ENCODE data around the gene SDR42E2.
"Not testable (repeated sequence)": the region's sequence is repeated elsewhere in the genome, so short reads cannot be mapped to it uniquely, and the experiment has no call there.

Gene SDR42E2

GRCh38 chr16:22163806-22164205, 1.5 kb downstream of the SDR42E2 start:
- no peak for DNase-seq

GRCh38 chr16:22164482-22164881, 2.2 kb downstream of the SDR42E2 start:
- DNase-seq = no peak

- DNase-seq = no peak
Observed at GRCh38 chr16:22165508-22166285, 3.4 kb downstream of the SDR42E2 start.

- no peak for DNase-seq
Observed at GRCh38 chr16:22171953-22172352, 9.6 kb downstream of the SDR42E2 start.

GRCh38 chr16:22172642-22173041, 10.3 kb downstream of the SDR42E2 start:
- not testable (repeated sequence) for DNase-seq

GRCh38 chr16:22174642-22175041, 12.3 kb downstream of the SDR42E2 start:
- no peak for DNase-seq

GRCh38 chr16:22177968-22178930, 15.9 kb downstream of the SDR42E2 start:
- no peak for DNase-seq

GRCh38 chr16:22181426-22181825, 19.1 kb downstream of the SDR42E2 start:
- DNase-seq = no peak

GRCh38 chr16:22181843-22182242, 19.5 kb downstream of the SDR42E2 start:
- no peak for DNase-seq

- DNase-seq = no peak
Observed at GRCh38 chr16:22183335-22183734, 21.0 kb downstream of the SDR42E2 start.

GRCh38 chr16:22183901-22184614, 21.8 kb downstream of the SDR42E2 start:
- DNase-seq = no peak

- no peak for DNase-seq
Observed at GRCh38 chr16:22184615-22184968, 22.3 kb downstream of the SDR42E2 start.

- DNase-seq = no peak
Observed at GRCh38 chr16:22186517-22186916, 24.2 kb downstream of the SDR42E2 start.

- no peak for DNase-seq
Observed at GRCh38 chr16:22188267-22188594, 25.9 kb downstream of the SDR42E2 start.

GRCh38 chr16:22188595-22189442, 26.5 kb downstream of the SDR42E2 start:
- DNase-seq = peak; percentile 51

- no peak for DNase-seq
Observed at GRCh38 chr16:22189473-22190080, 27.3 kb downstream of the SDR42E2 start.

GRCh38 chr16:22190081-22190775, 27.9 kb downstream of the SDR42E2 start:
- peak; percentile 96 for DNase-seq

- peak; percentile 99 for DNase-seq
Observed at GRCh38 chr16:22190776-22191531, 28.6 kb downstream of the SDR42E2 start.

- DNase-seq = peak; percentile 26
Observed at GRCh38 chr16:22191532-22192260, 29.4 kb downstream of the SDR42E2 start.
